GM18870 (cell line): Measurements from ENCODE around the gene KRTCAP2.

Source experiments
- ATAC-seq: cut with Tn5 transposase; IDR thresholded peaks from one replicate; pipeline ENCODE4 v1.9.1; 2021; ENCODE audit warnings: moderate library complexity; ENCODE audit not compliant: unreplicated experiment

KRTCAP2 gene

DNA sequence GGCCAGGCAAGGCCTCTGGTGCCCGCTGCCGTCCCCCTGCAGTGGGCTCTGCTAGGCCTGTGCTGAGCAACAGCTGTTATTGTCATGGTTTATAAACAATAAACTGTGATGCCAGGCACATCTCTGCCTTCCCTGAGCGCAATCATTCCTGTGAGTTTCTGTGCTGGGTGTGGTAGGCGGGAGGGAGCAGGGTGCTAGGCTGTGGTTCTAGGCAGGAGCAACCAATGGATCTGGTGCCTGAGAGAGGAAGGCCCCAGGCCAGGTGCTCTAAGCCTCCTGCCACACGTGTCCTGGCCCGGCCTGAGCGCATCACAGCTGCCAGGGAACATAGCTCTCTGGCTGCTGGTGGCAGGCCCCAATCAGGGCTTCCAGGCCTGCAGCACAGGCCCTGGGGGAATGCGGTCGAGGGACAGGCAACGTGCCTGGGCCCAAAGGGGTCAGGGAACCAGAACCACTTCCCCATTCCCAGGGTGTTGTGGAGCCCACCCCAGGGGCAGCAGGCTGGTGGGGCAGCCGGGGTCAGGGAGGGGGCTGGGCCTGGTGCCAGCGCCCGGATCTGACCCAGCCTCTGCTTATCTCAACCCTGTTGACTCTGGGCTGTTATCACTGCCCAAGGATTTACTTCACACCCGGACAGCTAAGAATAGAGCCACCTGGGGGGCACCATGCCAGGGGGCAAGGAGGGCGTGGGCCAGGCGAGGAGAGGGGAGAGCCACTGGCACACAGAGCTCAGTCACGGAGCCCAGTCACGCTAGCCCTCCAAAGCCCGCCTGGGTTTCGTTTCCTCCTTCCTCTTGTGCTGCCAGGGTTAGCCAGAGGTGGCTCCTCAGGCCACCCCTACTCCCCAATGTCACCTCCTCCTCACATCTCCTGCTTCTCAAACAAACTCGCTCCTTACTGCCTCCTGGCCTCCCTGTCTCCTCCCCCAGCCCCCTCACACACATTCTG, 12.0 kb upstream of the KRTCAP2 start:
- ATAC-seq, result peak; percentile 58

DNA sequence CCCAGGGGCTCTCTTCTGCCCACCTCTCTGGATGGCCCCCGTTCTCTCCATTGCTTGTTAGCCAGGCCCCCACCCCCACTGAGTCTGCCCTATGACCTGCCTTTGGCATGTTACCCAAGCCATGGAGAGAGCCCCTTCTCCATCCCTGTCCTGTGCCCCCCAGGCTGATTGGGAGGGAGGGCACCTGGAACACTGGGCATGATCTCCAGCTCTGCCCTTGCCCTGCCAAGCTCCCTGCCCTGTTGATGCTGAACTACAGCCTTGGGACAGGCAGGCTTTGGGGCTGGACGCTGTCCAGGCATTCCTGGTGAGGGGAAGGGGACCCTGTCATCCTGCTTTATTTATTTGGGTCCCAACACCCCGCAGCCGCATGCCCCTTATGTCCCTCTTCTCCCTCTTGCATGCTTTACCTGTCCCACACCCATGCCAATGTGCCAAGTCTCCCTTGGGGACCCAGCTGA, 11.3 kb upstream of the KRTCAP2 start:
- no peak for ATAC-seq

DNA sequence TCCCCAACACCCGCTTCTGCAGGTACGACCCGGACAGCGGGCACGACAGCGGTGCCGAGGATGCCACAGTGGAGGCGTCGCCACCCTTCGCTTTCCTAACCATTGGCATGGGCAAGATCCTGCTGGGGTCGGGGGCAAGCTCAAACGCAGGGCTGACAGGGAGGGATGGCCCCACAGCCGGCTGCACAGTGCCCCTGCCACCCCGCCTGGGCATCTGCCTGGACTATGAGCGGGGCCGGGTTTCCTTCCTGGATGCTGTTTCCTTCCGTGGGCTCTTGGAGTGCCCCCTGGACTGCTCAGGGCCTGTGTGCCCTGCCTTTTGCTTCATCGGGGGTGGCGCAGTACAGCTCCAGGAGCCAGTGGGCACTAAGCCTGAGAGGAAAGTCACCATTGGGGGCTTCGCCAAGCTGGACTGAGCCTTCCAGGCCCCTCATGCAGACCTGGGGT, 10.7 kb upstream of the KRTCAP2 start:
- ATAC-seq, result no peak

DNA sequence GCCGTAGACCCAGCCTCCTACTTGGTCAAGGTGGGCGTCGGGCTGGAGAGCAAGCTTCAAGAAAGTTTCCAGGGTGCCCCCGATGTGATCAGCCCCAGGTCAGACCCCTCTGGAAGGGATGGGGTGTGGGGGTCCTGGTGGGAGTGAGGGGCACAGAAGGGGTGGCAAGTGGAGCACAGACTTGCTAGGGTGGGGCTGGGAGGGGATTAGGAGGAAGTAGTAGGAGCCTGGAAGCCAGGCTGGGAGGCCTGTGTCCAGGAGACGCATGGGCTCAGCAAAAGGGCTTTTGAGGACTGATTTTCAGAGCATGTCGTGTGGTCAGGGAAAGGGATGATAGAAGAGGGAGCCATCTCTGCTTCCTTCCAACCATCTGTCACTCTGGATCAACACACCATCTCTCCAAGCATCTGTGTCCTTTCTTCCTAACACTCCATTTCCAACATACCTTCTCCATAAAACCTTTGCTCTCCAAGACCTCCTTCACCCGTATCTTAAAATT, 9.0 kb upstream of the KRTCAP2 start:
- no peak for ATAC-seq

DNA sequence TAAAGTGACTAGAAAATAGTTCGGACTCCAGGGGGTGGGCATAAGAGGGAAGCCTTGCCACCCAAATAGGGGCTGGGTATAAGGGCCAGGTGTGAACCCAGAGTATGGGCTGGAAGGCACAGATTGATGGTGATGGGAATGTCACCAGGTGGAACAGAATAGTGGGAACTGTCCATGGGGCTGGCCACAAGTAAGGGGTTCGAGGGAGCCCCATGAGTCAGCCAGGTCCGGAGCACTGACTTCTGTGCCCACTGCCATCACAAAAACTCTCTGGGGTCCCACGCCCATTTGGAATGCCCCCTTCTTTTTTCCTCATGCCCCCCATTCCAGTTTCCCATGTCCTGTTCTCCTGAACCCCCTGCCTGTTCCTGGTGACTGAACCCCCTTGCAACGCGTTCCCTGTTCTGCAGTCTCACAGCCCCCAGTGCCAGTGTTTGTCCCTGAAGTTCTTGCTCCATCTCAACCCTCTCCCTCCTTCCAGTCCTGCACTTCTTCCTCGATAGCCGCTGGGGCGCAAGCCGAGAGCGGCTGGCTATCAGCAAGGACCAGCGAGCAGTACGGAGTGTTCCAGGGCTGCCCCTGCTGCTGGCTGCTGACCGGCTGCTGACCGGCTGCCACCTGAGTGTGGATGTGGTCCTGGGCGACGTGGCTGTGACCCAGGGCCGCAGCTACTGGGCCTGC, 8.4 kb upstream of the KRTCAP2 start:
- ATAC-seq, result no peak

DNA sequence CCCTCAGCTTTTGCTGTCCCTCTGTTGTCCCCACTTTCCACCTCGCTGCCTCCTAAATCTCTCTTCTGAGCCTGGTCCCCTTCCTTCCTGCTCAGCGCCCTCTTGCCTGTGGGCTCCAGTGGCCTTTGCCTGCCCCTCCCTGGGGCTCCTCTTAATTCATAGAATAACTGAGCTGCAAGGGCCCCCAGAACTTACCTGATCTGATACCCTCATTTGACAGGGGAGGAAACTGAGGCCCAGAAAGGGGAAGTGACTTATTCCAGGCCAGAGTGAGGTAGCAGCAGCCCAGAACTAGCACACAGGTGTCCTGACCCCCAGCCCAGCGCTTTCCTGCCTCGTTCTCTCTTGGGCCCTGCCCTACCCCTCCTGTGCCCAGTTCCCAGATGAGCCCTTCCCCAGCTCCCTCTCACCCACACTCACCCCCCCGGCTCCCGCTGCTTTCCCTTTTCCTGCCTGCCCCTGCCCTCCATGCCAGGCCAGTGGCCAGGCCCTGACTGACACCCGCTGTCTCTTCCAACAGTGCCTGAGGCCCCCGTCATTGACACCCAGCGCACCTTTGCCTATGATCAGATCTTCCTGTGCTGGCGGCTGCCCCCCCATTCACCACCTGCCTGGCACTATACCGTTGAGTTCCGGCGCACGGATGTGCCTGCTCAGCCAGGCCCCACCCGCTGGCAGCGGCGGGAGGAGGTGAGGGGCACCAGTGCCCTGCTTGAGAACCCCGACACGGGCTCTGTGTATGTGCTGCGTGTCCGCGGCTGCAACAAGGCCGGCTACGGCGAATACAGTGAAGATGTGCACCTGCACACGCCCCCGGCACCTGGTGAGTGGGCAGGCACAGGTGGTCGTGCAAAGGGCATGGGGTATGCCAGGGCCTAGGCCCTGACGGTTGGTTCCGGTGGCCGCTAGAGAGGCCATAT, 6.3 kb upstream of the KRTCAP2 start:
- ATAC-seq, result no peak

DNA sequence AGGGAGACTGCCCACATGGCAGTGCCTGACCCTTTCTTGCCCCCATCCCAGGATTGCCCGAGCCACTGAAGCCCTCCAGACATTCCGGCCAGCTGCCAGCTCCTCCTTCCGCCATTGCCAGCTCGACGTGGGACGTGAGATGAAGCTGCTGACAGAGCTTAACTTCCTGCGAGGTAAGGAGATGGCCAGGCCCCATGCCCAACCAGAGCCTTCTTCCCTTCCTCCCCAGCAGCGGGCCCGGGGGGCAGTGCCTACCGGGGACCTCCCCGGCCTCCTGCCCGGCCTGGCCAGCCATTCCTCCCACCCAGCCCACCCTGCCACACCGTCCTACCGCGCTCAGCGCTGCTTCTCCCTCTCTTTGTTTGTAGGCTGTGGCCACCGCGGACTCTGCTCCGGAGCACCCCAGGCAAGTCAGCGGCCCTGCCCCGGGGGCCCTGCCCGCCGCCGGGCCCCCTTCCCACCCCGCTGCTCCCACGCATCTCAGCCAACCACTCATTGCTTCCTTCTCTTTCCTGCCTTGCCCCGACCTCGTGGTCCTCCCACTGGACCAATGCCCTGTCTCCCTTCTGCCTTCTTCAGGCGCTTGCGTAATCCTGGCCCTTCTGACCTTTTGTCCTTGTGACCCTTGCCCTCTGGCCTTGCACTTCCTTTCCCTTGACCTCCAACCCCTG, 5.5 kb upstream of the KRTCAP2 start:
- no peak for ATAC-seq

DNA sequence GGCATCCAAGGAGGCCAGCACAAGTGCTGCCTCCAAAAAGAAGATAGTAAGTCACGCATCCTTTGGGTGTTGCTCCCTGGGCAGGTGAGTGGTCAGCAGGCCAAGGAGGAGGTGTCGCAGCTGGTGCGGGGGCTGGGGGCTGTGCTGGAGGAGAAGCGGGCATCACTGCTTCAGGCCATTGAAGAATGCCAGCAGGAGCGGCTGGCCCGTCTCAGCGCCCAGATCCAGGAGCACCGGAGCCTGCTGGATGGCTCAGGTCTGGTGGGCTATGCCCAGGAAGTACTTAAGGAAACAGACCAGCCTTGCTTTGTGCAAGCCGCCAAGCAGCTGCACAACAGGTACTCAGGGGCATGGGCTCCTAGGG, 4.8 kb upstream of the KRTCAP2 start:
- ATAC-seq, result no peak

DNA sequence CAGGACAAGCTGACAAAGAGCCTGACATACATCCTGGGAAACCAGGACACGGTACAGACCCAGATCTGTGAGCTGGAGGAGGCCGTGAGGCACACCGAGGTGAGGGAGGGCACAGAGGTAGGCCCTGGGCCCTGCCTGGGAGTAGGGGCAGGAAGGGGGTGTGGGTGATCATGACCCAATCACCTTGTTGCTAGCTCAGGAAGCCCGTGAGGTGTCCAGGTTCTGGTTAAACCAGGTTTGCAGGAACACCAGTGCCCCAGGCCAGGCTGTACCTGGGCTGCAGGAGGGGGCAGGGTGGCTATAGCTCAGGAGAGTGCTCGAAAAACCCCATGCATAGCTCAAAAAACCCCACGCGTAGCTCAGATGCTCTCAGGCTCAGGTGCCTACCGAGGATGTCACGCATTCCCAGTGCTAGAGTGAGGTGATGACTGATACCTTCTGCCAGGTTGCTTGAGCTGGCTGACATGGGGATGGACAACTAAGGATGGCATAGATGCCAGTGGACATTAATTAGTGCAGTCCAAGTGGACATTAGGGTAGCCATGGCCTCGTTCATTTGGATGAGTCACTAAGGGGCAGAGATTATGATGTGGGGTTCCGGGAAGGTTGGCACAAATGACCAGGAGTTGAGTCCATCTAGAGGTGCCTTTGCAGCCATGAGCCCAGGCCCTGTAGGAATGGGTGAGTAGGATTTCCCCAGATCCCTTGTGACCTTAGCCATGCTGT, 4.3 kb upstream of the KRTCAP2 start:
- no peak for ATAC-seq

DNA sequence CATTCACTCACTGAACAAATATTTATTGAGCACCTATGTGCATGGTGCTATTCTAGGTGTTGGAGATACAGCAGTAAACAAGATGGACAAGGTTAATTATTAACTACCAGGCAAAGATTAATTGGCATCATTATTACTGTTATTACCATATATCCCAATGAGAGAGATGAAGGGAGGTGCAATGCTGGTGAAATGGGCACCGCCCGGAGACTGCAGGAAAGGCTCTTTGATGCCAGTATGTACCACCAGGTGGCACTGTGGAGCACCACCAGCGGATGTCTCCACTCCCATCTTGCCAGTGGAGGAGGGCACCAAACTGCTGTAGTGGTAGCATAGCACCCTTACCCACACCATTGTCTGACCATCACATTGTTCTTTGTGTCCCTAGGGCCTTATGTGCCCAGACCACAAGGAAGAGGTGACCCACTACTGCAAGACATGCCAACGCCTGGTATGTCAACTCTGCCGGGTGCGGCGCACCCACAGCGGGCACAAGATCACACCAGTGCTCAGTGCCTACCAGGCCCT, 3.5 kb upstream of the KRTCAP2 start:
- ATAC-seq, result no peak

DNA sequence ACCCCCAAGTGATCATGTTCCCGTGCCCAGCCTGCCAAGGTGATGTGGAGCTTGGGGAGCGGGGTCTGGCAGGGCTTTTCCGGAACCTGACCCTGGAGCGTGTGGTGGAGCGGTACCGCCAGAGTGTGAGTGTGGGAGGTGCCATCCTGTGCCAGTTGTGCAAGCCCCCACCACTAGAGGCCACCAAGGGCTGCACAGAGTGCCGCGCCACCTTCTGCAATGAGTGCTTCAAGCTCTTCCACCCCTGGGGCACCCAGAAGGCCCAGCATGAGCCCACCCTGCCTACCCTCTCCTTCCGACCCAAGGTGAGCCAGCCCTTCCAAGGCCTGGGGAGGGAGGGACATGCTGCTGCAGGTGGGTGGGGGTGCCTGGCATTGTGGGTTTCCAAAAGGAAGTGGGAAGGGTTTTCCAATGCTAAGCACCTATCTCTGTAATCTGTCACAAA, 2.8 kb upstream of the KRTCAP2 start:
- ATAC-seq, result no peak

DNA sequence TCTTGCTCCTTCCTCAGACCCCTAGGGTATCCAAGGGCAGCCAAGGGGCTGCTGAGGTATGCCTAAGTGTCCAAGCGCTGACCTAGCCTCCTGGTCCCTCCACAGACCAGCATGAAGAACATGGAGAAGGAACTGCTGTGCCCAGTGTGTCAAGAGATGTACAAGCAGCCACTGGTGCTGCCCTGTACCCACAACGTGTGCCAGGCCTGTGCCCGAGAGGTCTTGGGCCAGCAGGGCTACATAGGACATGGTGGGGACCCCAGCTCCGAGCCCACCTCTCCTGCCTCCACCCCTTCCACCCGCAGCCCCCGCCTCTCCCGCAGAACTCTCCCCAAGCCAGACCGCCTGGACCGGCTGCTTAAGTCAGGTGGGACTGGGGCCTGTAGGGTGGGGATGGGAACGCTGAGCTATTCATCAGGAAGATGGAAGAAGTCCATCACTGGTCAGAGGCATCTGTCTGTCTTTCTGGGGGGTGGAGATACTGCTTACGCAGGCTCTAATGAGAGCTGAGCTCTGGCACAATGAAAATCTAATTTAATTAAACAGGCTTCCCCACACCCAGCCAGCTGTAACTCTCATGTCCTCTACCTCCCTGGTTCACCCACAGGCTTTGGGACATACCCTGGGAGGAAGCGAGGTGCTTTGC, 2.3 kb upstream of the KRTCAP2 start:
- ATAC-seq, result no peak

DNA sequence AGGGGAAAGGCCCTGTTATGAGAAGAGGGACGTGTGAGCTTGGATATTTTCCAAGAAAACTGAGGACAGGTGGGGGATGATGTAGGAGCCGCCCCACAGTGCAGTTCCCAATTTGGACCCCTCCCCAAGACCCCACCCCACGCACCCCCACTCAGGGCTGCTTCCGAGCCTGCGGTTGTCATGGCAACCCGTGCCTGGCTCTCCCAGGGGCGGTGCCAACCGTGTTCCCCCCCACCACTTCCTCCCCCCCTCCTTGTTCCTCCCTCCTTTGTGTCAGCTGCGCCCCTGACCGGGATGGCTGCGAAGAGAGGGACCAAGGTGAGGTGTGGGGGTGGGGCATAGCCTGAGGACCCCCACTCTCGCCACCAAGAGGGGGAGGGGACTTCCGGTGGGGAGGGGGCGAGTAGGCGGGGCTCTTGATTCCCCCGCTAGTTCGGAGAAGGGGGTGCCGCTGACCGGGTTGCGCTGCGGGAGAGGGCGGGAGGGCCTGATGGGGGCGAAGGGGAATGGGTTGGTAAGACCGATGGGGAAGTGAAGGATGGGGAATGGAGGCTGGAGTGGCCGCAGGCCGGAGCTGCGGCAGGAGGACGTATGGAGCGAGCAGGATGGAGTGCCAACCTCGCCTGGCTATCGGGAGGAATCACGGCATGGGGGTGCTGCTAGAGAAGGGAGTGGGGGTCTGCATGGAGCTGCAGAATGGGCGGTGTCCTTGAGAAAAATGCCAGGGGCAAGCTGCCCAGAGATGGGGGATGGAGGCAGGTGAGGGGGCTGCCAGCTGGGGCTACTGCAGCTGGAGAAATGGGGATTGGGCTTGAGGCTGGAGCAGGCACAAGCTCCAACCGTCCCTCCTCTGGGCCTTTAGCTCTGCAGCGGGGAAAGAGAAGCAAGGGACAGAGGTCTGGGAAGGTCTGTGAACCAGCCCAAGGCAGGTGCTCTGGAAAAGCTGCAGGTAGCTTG, 1.5 kb upstream of the KRTCAP2 start:
- ATAC-seq, result no peak

DNA sequence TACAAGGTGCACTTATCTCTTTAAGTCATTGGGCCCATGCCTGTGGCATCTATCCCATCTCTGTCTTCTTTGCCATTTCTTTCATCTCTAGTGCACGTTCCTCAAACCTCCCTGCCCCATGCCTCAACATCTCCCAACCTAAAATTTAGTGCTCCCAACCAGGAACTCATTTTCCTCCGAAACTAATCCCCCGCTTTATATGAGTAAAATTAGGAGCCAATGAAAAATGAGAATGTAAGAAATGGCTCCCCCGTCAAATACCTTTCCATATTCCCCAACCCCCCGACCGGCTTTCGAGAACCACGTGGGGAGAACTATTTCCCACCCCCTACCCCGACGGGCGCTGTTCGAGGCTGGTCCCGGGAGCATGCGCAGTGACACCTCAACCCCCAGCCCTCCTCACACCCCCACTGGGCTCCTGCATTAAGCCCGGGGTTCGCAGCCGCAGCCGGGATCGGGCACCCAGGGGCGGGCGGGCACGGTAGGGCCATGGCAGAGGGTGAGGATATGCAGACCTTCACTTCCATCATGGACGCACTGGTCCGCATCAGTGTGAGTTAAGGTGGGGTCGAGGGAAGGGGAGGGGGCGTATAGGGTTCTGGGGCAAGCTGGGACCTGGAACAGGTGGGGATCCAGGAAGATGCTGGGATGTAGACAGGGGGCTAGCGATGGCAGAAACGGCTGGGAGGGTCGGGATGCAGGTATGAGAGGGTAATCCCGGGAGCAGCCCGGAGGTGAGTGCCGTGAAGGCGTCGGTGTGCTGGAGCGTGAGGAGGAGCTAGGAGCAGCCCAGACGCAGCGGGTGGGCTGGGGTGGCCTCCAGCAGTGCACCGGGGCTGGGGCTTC, 597 bp upstream of the KRTCAP2 start, which contains the start of gene TRIM46:
Gene TRIM46, plus strand, starts transcription at position 372 of the 846 bp plus-strand sequence. Its CDS starts 118 bp downstream, at position 490.
- no peak for ATAC-seq

DNA sequence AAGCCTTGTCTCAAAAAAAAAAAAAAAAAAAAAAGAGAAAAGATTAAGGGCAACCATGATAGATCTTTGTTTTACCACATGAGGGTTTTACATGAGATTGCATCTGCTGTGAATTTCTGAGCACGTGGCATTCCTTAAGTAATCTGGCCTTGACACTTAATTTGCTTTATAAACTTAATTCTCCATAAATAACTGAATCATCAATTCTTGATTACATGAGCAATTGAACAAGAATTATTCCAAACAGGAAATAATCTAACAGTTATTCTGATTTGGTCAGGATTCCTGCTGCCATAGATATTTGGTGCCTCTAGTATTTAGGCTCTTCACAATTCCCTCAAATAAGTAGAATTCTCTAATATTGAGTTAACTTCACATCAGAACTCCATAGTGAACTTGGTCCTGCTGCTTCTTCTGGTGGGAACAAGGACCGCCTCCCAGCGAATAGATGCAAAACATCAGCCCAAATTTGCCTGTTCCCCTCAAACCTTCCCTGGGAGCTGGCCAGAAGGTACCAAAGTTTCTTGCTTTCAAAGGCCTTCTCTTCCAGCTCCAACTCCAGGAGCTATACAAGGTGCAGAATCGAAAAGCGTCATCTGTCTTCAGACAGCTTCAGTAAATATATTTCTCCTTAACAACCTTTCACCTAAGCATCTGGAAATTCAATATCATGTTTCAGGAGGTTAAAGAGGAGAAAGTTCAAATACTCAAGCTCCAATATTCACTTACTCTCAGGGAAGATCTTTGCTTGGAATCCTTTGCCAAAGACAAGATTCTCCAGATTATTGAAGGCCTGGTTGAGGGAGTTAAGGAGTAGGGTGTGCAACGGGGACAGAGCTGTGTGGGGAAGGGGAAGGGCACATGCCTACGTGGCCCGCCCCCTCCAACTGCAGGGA, 1.0 kb downstream of the KRTCAP2 start:
- peak; percentile 15 for ATAC-seq

DNA sequence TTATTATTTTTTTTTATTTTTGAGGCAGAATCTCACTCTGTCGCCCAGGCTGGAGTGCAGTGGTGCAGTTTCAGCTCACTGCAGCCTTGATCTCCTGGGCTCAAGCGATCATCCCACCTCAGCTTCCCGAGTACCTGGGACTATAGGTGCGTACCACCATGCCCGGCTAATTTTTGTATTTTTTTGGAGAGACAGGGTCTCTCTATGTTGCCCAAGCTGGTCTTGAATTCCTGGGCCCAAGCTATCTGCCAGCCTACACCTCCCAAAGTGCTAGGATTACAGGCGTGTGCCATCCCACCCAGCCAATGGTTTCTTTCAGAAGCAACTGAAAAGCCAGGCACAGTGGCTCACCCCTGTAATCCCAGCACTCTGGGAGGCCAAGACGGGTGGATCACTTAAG, 2.3 kb downstream of the KRTCAP2 start:
- no peak for ATAC-seq
